Mesenchymal stem cell (in vitro differentiated cells and primary cell): ENCODE data around the gene WWOX.

Experiments
- DNase-seq: peaks from one replicate; pipeline ENCODE4 v3.0.0-alpha.2; 2013
- H2AFZ ChIP-seq: one replicate; pipeline ENCODE4 v1.6.1; 2013; ENCODE audit warnings: low read depth, mild to moderate bottlenecking, control low read depth, inconsistent platforms, low read length, moderate library complexity
- H2AK5ac ChIP-seq: 2 replicates; pipeline ENCODE4 v1.6.1; 2013; ENCODE audit warnings: low read length, moderate library complexity, mild to moderate bottlenecking, inconsistent platforms; ENCODE audit not compliant: severe bottlenecking
- H2BK120ac ChIP-seq: one replicate; pipeline ENCODE4 v1.6.1; 2013; ENCODE audit warnings: low read depth, mild to moderate bottlenecking, inconsistent platforms, low read length, moderate library complexity
- H2BK12ac ChIP-seq, 2 experiments: one replicate each; pipeline ENCODE4 v1.6.1; 2013; ENCODE audit warnings: inconsistent platforms in 2 of 2, low read length in 2 of 2, mild to moderate bottlenecking in 2 of 2, moderate library complexity in 2 of 2, control low read depth in 1 of 2
- H2BK15ac ChIP-seq: one replicate; pipeline ENCODE4 v1.6.1; 2013; ENCODE audit warnings: mild to moderate bottlenecking, low read depth, inconsistent platforms; ENCODE audit not compliant: poor library complexity, severe bottlenecking
- H2BK5ac ChIP-seq: 2 replicates; pipeline ENCODE4 v1.6.1; 2013; ENCODE audit warnings: low read depth, mild to moderate bottlenecking, low read length, control low read depth, inconsistent platforms; ENCODE audit not compliant: poor library complexity, severe bottlenecking
- H3K14ac ChIP-seq, 2 experiments: one replicate each; pipeline ENCODE4 v1.6.1; 2013; ENCODE audit warnings: inconsistent platforms in 2 of 2, low read length in 2 of 2, control low read depth in 1 of 2, mild to moderate bottlenecking in 1 of 2, moderate library complexity in 1 of 2
- H3K18ac ChIP-seq, 2 experiments: one replicate each; pipeline ENCODE4 v1.6.1; 2013; ENCODE audit warnings: inconsistent platforms in 2 of 2, low read length in 2 of 2, control low read depth in 1 of 2, low read depth in 1 of 2, mild to moderate bottlenecking in 1 of 2
- H3K23ac ChIP-seq, 2 experiments: one replicate each; pipeline ENCODE4 v1.6.1; 2013; ENCODE audit warnings: inconsistent platforms in 2 of 2, low read length in 2 of 2, mild to moderate bottlenecking in 2 of 2, moderate library complexity in 2 of 2, control low read depth in 1 of 2
- H3K27ac ChIP-seq: 2 replicates; pipeline ENCODE4 v1.5.1; 2013; ENCODE audit warnings: mild to moderate bottlenecking, moderate library complexity, low read length, control low read depth, inconsistent platforms; ENCODE audit not compliant: poor library complexity, severe bottlenecking
- H3K27me3 ChIP-seq, 2 experiments: 2 replicates each; pipeline versions ENCODE4 v1.6.1 to v1.7.0; 2013; ENCODE audit warnings: low read length in 2 of 2, mild to moderate bottlenecking in 2 of 2, moderate library complexity in 2 of 2, control low read depth in 1 of 2, inconsistent platforms in 1 of 2; ENCODE audit not compliant: control insufficient read depth in 1 of 2, insufficient read depth in 1 of 2
- H3K36me3 ChIP-seq, 2 experiments: 2 replicates each; pipeline versions ENCODE4 v1.6.1 to v1.7.0; 2013; ENCODE audit warnings: low read length in 2 of 2, control low read depth in 1 of 2, inconsistent platforms in 1 of 2, low read depth in 1 of 2, mild to moderate bottlenecking in 1 of 2; ENCODE audit not compliant: insufficient read depth in 2 of 2, control insufficient read depth in 1 of 2
- H3K4ac ChIP-seq, 2 experiments: one replicate each; pipeline ENCODE4 v1.6.1; 2013; ENCODE audit warnings: inconsistent platforms in 2 of 2, low read length in 2 of 2, mild to moderate bottlenecking in 2 of 2, moderate library complexity in 2 of 2, control low read depth in 1 of 2, low read depth in 1 of 2
- H3K4me1 ChIP-seq: 2 replicates; pipeline ENCODE4 v1.6.1; 2013; ENCODE audit warnings: low read depth, low read length, control low read depth; ENCODE audit not compliant: control insufficient read depth, insufficient read depth
- H3K4me2 ChIP-seq: 2 replicates; pipeline ENCODE4 v1.6.1; 2013; ENCODE audit warnings: low read length, mild to moderate bottlenecking, inconsistent platforms; ENCODE audit not compliant: poor library complexity, severe bottlenecking
- H3K4me3 ChIP-seq, 2 experiments: 2 replicates each; pipeline versions ENCODE4 v1.5.1 to v1.7.0; 2013; ENCODE audit warnings: low read length in 2 of 2, mild to moderate bottlenecking in 2 of 2, control low read depth in 1 of 2, low read depth in 1 of 2; ENCODE audit not compliant: insufficient read depth in 1 of 2
- H3K79me1 ChIP-seq: replicated peaks from 2 replicates; pipeline ENCODE4 v1.6.1; 2013; ENCODE audit warnings: mild to moderate bottlenecking, control low read depth, low read length, inconsistent platforms; ENCODE audit not compliant: poor library complexity, severe bottlenecking
- H3K9ac ChIP-seq: 2 replicates; pipeline ENCODE4 v1.7.0; 2013; ENCODE audit warnings: mild to moderate bottlenecking, low read length, moderate library complexity
- H3K9me3 ChIP-seq: 2 replicates; pipeline ENCODE4 v1.7.0; 2013; ENCODE audit warnings: mild to moderate bottlenecking, low read length; ENCODE audit not compliant: control insufficient read depth
- H4K8ac ChIP-seq: one replicate; pipeline ENCODE4 v1.6.1; 2013; ENCODE audit warnings: inconsistent platforms, mild to moderate bottlenecking, low read length, moderate library complexity
- H4K91ac ChIP-seq: one replicate; pipeline ENCODE4 v1.6.1; 2013; ENCODE audit warnings: mild to moderate bottlenecking, low read length, inconsistent platforms
- WGBS: methylation state at CpG from one replicate; pipeline ENCODE4 v1.1.7; 2013; ENCODE audit warnings: mixed read lengths; 5-methylcytosine and 5-hydroxymethylcytosine counted together

The WWOX gene

GRCh38 chr16:78955206-78955605 lies 855.8 kb downstream of the WWOX start:
- H2BK12ac ChIP-seq: no peak overlapping the region
- H4K8ac ChIP-seq: no peak overlapping the region
- no peak overlapping the region for H3K9ac ChIP-seq
- H3K18ac ChIP-seq: no peak overlapping the region
- no peaks in the 10 kb centered on the region for H3K9me3 ChIP-seq
- H4K91ac ChIP-seq: no peak overlapping the region
- H3K36me3 ChIP-seq: no peaks in the 10 kb centered on the region
- H2BK120ac ChIP-seq: no peak overlapping the region
- H3K27ac ChIP-seq: no peak overlapping the region
- H3K79me1 ChIP-seq: no peaks in the 10 kb centered on the region
- no peak overlapping the region for H3K14ac ChIP-seq
- no peaks in the 10 kb centered on the region for H3K27me3 ChIP-seq
- H3K4me1 ChIP-seq: no peaks in the 10 kb centered on the region
- H2AFZ ChIP-seq: no peak overlapping the region
- H3K23ac ChIP-seq: no peak overlapping the region
- no peak overlapping the region for H2AK5ac ChIP-seq
- H3K4ac ChIP-seq: no peak overlapping the region
- no peak overlapping the region for H2BK15ac ChIP-seq
- H3K4me3 ChIP-seq: no peak overlapping the region
- no peak overlapping the region for H2BK5ac ChIP-seq
- no peak for DNase-seq
- no peak overlapping the region for H3K4me2 ChIP-seq
- 82% methylated on average over 3 of the region's 6 CpGs for WGBS

- no peak overlapping the region for H2BK15ac ChIP-seq
- no peak overlapping the region for H3K14ac ChIP-seq
- no peaks in the 10 kb centered on the region for H3K79me1 ChIP-seq
- no peak overlapping the region for H3K4me3 ChIP-seq
- no peak overlapping the region for H2AK5ac ChIP-seq
- no peak overlapping the region for H3K27ac ChIP-seq
- DNase-seq: no peak
- H3K4me1 ChIP-seq: no peaks in the 10 kb centered on the region
- no peak overlapping the region for H2BK5ac ChIP-seq
- 69% methylated on average over 8 of the region's 8 CpGs for WGBS
- H3K4ac ChIP-seq: no peak overlapping the region
- H3K18ac ChIP-seq: no peak overlapping the region
- no peak overlapping the region for H3K23ac ChIP-seq
- no peak overlapping the region for H3K9ac ChIP-seq
- H2AFZ ChIP-seq: no peak overlapping the region
- no peak overlapping the region for H2BK12ac ChIP-seq
- no peak overlapping the region for H4K91ac ChIP-seq
- no peak overlapping the region for H4K8ac ChIP-seq
- no peaks in the 10 kb centered on the region for H3K36me3 ChIP-seq
- H3K9me3 ChIP-seq: no peaks in the 10 kb centered on the region
- no peaks in the 10 kb centered on the region for H3K27me3 ChIP-seq
- H2BK120ac ChIP-seq: no peak overlapping the region
- no peak overlapping the region for H3K4me2 ChIP-seq
Observed at GRCh38 chr16:78956859-78957258, 857.4 kb downstream of the WWOX start.

DNA sequence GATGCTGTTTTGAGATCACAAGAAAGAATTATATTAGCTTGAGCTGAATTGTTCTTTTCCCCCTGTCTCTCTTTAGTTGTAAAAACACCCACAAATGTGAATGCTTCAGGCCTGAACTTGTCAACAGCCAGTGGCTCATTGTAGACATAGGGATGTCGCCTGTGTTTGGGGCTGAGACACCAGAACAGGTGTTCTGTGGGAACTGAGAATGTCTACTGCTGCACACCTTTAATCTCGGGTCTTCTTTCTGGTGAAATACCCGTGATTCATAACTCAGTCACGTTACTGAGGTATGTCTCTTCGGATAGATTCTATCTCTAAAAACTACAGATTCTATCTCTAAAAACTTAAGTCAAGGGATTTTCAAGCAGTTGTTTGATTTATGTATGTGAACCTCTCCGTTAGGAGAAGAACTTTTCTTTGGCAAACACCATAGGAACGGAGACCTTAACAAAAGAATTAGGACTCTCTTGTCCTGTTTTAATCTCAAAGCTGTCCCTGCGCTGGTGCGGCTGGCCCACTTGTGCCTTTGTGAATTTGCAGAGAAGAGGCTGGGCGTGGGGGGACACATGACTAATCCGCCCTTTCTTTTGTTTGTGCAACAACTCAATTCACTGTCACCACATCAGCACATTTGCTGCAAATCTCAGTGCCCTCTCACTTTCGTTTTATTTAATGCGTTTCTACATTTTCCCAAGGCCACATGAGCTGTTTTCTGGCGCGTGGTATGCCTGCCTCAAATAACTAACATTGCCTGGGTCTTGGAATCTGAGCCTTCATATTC lies 858.1 kb downstream of the WWOX start:
- no peaks in the 10 kb centered on the region for H3K27me3 ChIP-seq
- H4K91ac ChIP-seq: no peak overlapping the region
- no peak overlapping the region for H3K23ac ChIP-seq
- no peak overlapping the region for H2BK12ac ChIP-seq
- no peak overlapping the region for H3K18ac ChIP-seq
- H3K4ac ChIP-seq: no peak overlapping the region
- no peak for DNase-seq
- no peak overlapping the region for H3K27ac ChIP-seq
- H2BK120ac ChIP-seq: no peak overlapping the region
- H2AK5ac ChIP-seq: no peak overlapping the region
- no peak overlapping the region for H2BK15ac ChIP-seq
- no peak overlapping the region for H2BK5ac ChIP-seq
- no peaks in the 10 kb centered on the region for H3K36me3 ChIP-seq
- H3K4me1 ChIP-seq: no peaks in the 10 kb centered on the region
- no peaks in the 10 kb centered on the region for H3K79me1 ChIP-seq
- H3K9ac ChIP-seq: no peak overlapping the region
- H3K14ac ChIP-seq: no peak overlapping the region
- no peak overlapping the region for H4K8ac ChIP-seq
- 80% methylated on average over 12 of the region's 15 CpGs for WGBS
- no peak overlapping the region for H2AFZ ChIP-seq
- no peak overlapping the region for H3K4me2 ChIP-seq
- no peaks in the 10 kb centered on the region for H3K9me3 ChIP-seq
- H3K4me3 ChIP-seq: peak overlapping the region in 1 of 2 experiments; percentile 11

DNA sequence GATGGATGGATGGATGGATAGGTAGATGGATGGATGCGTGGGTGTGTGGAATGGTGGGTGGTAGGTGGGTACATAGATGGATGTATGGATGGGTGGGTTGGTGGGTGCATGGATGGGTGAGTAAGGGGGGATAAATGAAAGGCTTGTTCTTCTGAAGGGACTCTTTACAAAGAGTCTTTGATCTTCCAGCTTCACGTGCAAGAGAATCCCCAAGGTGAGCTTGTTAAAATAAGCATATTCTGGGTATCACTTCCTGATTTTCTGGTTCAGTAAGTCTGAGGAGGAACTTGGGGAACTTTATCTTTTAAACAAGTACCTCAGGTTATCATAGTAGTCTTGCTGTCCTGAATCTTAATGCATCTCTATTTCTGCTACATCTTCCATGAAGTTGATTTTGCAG lies 862.0 kb downstream of the WWOX start:
- no peak overlapping the region for H2AK5ac ChIP-seq
- H3K9me3 ChIP-seq: no peaks in the 10 kb centered on the region
- H3K36me3 ChIP-seq: no peaks in the 10 kb centered on the region
- no peak overlapping the region for H4K91ac ChIP-seq
- H3K27me3 ChIP-seq: no peaks in the 10 kb centered on the region
- no peak overlapping the region for H3K4ac ChIP-seq
- no peak overlapping the region for H3K9ac ChIP-seq
- H3K14ac ChIP-seq: no peak overlapping the region
- no peaks in the 10 kb centered on the region for H3K79me1 ChIP-seq
- no peak overlapping the region for H3K23ac ChIP-seq
- H2BK5ac ChIP-seq: no peak overlapping the region
- H3K18ac ChIP-seq: no peak overlapping the region
- H2BK12ac ChIP-seq: no peak overlapping the region
- no peak overlapping the region for H2BK15ac ChIP-seq
- H3K4me2 ChIP-seq: no peak overlapping the region
- no peak overlapping the region for H3K27ac ChIP-seq
- H3K4me1 ChIP-seq: no peaks in the 10 kb centered on the region
- no peak overlapping the region for H4K8ac ChIP-seq
- H2AFZ ChIP-seq: no peak overlapping the region
- no peak for DNase-seq
- H3K4me3 ChIP-seq: no peak overlapping the region
- over 99% methylated on average over 2 of the region's 2 CpGs for WGBS
- H2BK120ac ChIP-seq: no peak overlapping the region
